ENCODE data around the gene GPR55. TPM values are rescaled to one million over a fixed set of nuclear protein-coding genes. Genes with fewer than 3 reads are reported as not detected.

GPR55 gene, protein sequence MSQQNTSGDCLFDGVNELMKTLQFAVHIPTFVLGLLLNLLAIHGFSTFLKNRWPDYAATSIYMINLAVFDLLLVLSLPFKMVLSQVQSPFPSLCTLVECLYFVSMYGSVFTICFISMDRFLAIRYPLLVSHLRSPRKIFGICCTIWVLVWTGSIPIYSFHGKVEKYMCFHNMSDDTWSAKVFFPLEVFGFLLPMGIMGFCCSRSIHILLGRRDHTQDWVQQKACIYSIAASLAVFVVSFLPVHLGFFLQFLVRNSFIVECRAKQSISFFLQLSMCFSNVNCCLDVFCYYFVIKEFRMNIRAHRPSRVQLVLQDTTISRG
- not detected for total RNA-seq

- ATAC-seq (ENCODE audit: insufficient number of reproducible peaks, low FRiP score, low read depth) (no peak), DNase-seq (ENCODE audit: low spot score) (no peak)
- TF ChIP-seq, protein P1, sequence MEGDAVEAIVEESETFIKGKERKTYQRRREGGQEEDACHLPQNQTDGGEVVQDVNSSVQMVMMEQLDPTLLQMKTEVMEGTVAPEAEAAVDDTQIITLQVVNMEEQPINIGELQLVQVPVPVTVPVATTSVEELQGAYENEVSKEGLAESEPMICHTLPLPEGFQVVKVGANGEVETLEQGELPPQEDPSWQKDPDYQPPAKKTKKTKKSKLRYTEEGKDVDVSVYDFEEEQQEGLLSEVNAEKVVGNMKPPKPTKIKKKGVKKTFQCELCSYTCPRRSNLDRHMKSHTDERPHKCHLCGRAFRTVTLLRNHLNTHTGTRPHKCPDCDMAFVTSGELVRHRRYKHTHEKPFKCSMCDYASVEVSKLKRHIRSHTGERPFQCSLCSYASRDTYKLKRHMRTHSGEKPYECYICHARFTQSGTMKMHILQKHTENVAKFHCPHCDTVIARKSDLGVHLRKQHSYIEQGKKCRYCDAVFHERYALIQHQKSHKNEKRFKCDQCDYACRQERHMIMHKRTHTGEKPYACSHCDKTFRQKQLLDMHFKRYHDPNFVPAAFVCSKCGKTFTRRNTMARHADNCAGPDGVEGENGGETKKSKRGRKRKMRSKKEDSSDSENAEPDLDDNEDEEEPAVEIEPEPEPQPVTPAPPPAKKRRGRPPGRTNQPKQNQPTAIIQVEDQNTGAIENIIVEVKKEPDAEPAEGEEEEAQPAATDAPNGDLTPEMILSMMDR (IDR thresholded peaks at IDR 0.05) = no peak
- Histone ChIP-seq H3K27me3 (replicated peaks; ENCODE audit: insufficient read depth) (no peaks in the 10 kb centered on the region), H3K4me3 (no peak within 1 kb of the TSS), H3K9me3 (no peaks in the 10 kb centered on the region), H3K4me1 (ENCODE audit: control insufficient read depth in 1 of 2, low read depth in 2 of 2) (no peaks in the 10 kb centered on the region), H3K36me3 (no peaks in the 10 kb centered on the region), H3K27ac (no peak within 1 kb of the TSS)
These were observed at the start of gene GPR55 for GRCh38 chr2:230924470-230925341. GPR55 (minus strand) TSS chr2:230925242; CDS start chr2:230910962, 14,280 bp downstream.

DNA sequence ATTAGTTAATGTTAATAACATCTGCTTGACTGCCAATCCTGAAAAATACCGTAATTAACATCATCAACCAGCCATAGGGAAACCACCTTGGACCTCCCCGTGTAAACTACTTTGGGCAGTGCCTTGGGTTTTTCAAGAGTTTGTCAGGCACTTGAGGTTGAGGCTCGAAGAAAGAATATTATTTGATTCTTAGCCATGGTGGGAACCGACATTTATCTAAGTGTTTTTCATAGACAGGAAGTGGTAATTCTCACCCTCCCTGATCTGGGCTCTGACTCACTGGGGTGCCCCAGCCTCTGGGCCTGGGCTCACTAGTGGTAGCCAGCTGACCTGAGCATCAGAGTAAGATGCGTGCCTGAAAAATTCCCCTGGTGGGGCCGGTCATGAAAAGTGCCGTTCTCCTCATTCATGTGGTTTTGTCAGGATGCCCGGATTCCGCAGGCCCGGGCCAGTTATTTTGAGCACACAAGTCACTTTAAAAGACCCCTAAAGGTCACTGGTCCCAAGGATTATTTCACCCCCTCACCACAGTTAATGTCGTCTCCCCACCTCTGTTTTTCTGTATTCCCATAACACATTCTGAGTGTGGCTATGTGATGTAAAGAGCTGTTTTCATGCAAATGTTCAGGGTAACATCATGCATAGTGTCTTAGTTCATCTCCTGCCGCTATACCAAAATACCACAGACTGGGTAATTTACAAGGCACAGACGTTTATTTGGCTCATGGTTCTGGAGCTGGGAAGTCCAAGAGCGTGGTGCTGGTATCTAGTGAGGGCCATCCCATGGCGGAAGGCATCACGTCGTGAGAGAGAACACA lies 49.3 kb upstream of the GPR55 start:
- no peak overlapping the region for H3K27ac ChIP-seq
- H3K27me3 ChIP-seq (replicated peaks; ENCODE audit: insufficient read depth) = no peaks in the 10 kb centered on the region
- H3K4me3 ChIP-seq = no peak overlapping the region
- TF ChIP-seq, protein P1 (IDR thresholded peaks at IDR 0.05) = no peak
- ATAC-seq (ENCODE audit: insufficient number of reproducible peaks, low FRiP score, low read depth) = no peak
- no peaks in the 10 kb centered on the region for H3K36me3 ChIP-seq
- DNase-seq (ENCODE audit: low spot score) = no peak
- no peaks in the 10 kb centered on the region for H3K4me1 ChIP-seq (ENCODE audit: control insufficient read depth in 1 of 2, low read depth in 2 of 2)
- no peaks in the 10 kb centered on the region for H3K9me3 ChIP-seq

DNA sequence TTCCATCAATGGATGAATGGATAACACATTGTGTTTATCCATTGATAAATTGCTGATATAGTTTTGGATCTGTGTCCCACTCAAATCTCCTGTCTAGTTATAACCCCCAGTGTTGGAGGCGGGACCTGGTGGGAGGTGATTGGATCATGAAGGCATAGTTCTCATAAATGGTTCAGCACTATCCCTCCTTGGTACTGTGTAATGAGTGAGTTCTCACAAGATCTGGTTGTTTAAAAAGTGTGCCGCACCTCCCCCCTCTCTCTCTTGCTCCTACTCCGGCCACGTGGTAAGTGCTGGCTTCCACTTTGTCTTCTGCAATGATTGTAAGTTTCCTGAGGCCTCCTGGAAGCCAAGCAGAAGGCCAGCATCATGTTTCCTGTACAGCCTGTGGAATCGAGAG lies 47.0 kb upstream of the GPR55 start:
- no peaks in the 10 kb centered on the region for H3K4me1 ChIP-seq (ENCODE audit: control insufficient read depth in 1 of 2, low read depth in 2 of 2)
- no peak overlapping the region for H3K27ac ChIP-seq
- DNase-seq (ENCODE audit: low spot score) (no peak), ATAC-seq (ENCODE audit: insufficient number of reproducible peaks, low FRiP score, low read depth) (no peak)
- H3K9me3 ChIP-seq = no peaks in the 10 kb centered on the region
- H3K4me3 ChIP-seq = no peak overlapping the region
- H3K27me3 ChIP-seq (replicated peaks; ENCODE audit: insufficient read depth) = no peaks in the 10 kb centered on the region
- H3K36me3 ChIP-seq = no peaks in the 10 kb centered on the region
- TF ChIP-seq, protein P1 (IDR thresholded peaks at IDR 0.05) = no peak

GRCh38 chr2:230969659-230970015 lies 44.6 kb upstream of the GPR55 start:
- ATAC-seq (ENCODE audit: insufficient number of reproducible peaks, low FRiP score, low read depth) = no peak
- Histone ChIP-seq H3K27ac (no peak overlapping the region), H3K4me1 (ENCODE audit: control insufficient read depth in 1 of 2, low read depth in 2 of 2) (no peaks in the 10 kb centered on the region), H3K36me3 (no peaks in the 10 kb centered on the region), H3K9me3 (no peaks in the 10 kb centered on the region), H3K4me3 (no peak overlapping the region), H3K27me3 (replicated peaks; ENCODE audit: insufficient read depth) (no peaks in the 10 kb centered on the region)
- TF ChIP-seq, protein P1 (IDR thresholded peaks at IDR 0.05) = no peak
- DNase-seq (ENCODE audit: low spot score) = no peak
